DOHH2 (cell line): ENCODE data around the gene CSTB.

Experiments used
- H3F3A ChIP-seq: fragments of 200-600 bp; sonication (generic), shearing (Covaris generic); 2 replicates; pipeline ENCODE4 v1.6.0; 2016; ENCODE audit warnings: antibody characterized with exemption, mild to moderate bottlenecking; ENCODE audit not compliant: control insufficient read depth, insufficient read depth
- H3K27ac ChIP-seq: fragments of 200-600 bp; sonication (generic); 2 replicates; pipeline ENCODE4 v1.5.1; 2014; ENCODE audit warnings: low read depth, mild to moderate bottlenecking, low read length, moderate library complexity
- H3K27me3 ChIP-seq: fragments of 200-600 bp; sonication (generic); 2 replicates; pipeline ENCODE4 v1.6.1; 2014; ENCODE audit warnings: mild to moderate bottlenecking, low read length, mixed read lengths; ENCODE audit not compliant: control insufficient read depth
- H3K36me3 ChIP-seq: fragments of 200-600 bp; sonication (generic); 2 replicates; pipeline ENCODE4 v1.6.1; 2014; ENCODE audit warnings: mild to moderate bottlenecking, low read length, moderate library complexity, mixed read lengths; ENCODE audit not compliant: control insufficient read depth
- H3K4me1 ChIP-seq: fragments of 200-600 bp; sonication (generic); 2 replicates; pipeline ENCODE4 v1.6.1; 2014; ENCODE audit warnings: mild to moderate bottlenecking, low read length, mixed read lengths; ENCODE audit not compliant: control insufficient read depth
- H3K4me2 ChIP-seq: fragments of 200-600 bp; sonication (generic); 2 replicates; pipeline ENCODE4 v1.6.0; 2014; ENCODE audit warnings: mild to moderate bottlenecking, low read length, moderate library complexity
- H3K4me3 ChIP-seq: fragments of 200-600 bp; sonication (generic); 2 replicates; pipeline ENCODE4 v1.5.1; 2014; ENCODE audit warnings: mild to moderate bottlenecking, low read length, mixed read lengths
- H3K79me2 ChIP-seq: fragments of 200-600 bp; sonication (generic); 2 replicates; pipeline ENCODE4 v1.6.1; 2014; ENCODE audit warnings: mild to moderate bottlenecking, low read length, mixed read lengths; ENCODE audit not compliant: control insufficient read depth
- H3K9me2 ChIP-seq: fragments of 200-600 bp; sonication (generic); replicated peaks from 2 replicates; pipeline ENCODE4 v1.6.1; 2014; ENCODE audit warnings: mild to moderate bottlenecking, low read length, mixed read lengths; ENCODE audit not compliant: control insufficient read depth
- H3K9me3 ChIP-seq: fragments of 200-600 bp; sonication (generic); 2 replicates; pipeline ENCODE4 v1.6.1; 2014; ENCODE audit warnings: antibody characterized with exemption, low read length, mixed read lengths; ENCODE audit not compliant: control insufficient read depth, insufficient read depth
- H4K20me1 ChIP-seq: fragments of 200-600 bp; sonication (generic); 2 replicates; pipeline ENCODE4 v1.6.0; 2014; ENCODE audit warnings: low read depth, mild to moderate bottlenecking, antibody characterized with exemption, low read length, moderate library complexity; ENCODE audit not compliant: control insufficient read depth, insufficient read depth
- EZH2phosphoT487 ChIP-seq: fragments of 200-600 bp; sonication (generic); IDR thresholded peaks from 2 replicates; pipeline ENCODE4 v1.6.1; 2017; ENCODE audit warnings: borderline replicate concordance, mild to moderate bottlenecking, antibody characterized with exemption, low read length, moderate library complexity, mixed read lengths
- TF ChIP-seq, protein P1 (sequence below): fragments of 200-600 bp; sonication (generic); IDR thresholded peaks from one replicate; pipeline ENCODE4 v1.5.1; 2014; ENCODE audit warnings: antibody characterized with exemption, mild to moderate bottlenecking, low read depth, low read length; ENCODE audit not compliant: poor library complexity, severe bottlenecking

Gene CSTB

DNA sequence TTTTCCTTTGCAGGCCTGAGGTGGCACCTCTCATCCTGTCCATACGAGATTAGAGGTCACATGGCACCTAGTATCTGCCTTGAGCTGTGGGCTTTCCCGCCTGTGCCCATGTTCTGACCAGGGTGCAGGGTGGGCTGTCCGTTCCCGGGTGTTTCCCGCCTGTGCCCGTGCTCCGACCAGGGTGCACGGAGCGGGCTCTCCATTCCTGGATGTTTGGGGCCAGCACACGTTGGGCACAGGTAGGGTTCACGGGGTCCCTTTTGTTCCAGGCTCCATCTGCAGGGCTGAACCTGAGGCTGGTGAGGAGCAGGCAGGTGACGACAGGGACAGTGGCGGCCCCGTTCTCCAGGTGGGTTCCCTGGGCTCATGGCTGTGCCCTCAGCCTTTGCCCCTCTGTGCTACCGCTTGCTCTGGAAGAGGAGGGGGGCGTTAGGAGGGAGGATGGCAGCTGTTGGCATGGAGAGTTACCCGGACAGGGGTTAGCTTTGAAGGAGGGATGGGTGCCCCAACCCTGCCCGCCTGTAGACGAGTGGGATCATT, 23.3 kb upstream of the CSTB start:
- H3K27me3 ChIP-seq = no peaks in the 10 kb centered on the region
- no peaks in the 10 kb centered on the region for H3K9me3 ChIP-seq
- H3K27ac ChIP-seq = no peak overlapping the region
- peaks cover 3% of the 10 kb centered on the region; the same call in 1 of the 2 replicates for H4K20me1 ChIP-seq
- H3K4me1 ChIP-seq = peaks cover 13% of the 10 kb centered on the region
- no peaks in the 10 kb centered on the region for H3F3A ChIP-seq
- no peaks in the 10 kb centered on the region for H3K9me2 ChIP-seq
- no peak overlapping the region for H3K4me3 ChIP-seq
- TF ChIP-seq, protein P1, sequence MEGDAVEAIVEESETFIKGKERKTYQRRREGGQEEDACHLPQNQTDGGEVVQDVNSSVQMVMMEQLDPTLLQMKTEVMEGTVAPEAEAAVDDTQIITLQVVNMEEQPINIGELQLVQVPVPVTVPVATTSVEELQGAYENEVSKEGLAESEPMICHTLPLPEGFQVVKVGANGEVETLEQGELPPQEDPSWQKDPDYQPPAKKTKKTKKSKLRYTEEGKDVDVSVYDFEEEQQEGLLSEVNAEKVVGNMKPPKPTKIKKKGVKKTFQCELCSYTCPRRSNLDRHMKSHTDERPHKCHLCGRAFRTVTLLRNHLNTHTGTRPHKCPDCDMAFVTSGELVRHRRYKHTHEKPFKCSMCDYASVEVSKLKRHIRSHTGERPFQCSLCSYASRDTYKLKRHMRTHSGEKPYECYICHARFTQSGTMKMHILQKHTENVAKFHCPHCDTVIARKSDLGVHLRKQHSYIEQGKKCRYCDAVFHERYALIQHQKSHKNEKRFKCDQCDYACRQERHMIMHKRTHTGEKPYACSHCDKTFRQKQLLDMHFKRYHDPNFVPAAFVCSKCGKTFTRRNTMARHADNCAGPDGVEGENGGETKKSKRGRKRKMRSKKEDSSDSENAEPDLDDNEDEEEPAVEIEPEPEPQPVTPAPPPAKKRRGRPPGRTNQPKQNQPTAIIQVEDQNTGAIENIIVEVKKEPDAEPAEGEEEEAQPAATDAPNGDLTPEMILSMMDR = no peak
- TF ChIP-seq EZH2phosphoT487 = no peak
- H3K79me2 ChIP-seq = peaks cover 22% of the 10 kb centered on the region
- peaks cover 100% of the 10 kb centered on the region for H3K36me3 ChIP-seq
- H3K4me2 ChIP-seq = no peak overlapping the region

DNA sequence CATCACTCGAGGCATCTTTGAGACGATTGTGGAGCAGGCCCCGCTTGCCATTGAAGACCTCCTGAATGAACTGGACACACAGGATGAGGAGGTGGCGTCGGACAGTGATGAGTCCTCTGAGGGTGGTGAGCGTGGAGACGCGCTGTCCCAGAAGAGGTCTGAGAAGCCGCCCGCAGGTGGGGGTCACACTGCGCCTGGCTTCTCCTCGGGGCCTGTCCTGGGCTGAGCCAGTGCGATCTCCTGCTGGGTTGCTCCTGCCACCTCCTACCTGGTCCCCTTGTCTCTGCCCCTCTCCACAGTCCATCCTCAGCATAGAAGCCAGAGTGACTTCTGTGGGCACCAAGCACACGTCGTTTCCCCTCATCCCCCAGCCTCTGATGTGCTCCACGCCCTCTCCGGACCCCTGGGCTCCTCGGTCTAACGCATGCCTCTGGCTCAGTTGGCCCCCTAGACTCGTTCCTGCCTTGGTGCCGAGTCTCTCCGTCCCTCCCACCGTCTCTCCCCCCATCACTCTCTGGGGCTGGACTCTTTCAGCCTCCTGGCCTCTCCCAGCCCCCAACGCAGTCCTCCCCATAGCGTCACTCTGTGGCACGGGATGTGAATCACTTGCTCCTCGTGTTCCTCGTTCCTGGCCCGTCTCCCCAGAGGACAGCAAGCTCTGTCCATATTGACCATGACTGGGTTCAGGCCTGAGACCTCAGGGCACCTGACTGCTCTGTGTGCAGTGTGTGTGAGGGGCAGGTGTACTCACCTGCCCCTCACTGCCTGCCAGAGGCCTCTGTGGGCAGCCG, 22.0 kb upstream of the CSTB start:
- Histone ChIP-seq H3K4me3 (no peak overlapping the region), H3K79me2 (peaks cover 31% of the 10 kb centered on the region), H3K27ac (no peak overlapping the region), H3K4me2 (no peak overlapping the region), H3F3A (no peaks in the 10 kb centered on the region), H3K36me3 (peaks cover 100% of the 10 kb centered on the region), H3K27me3 (no peaks in the 10 kb centered on the region), H3K9me2 (no peaks in the 10 kb centered on the region), H3K4me1 (peaks cover under 1% of the 10 kb centered on the region; the same call in 1 of the 2 replicates), H4K20me1 (peaks cover 7% of the 10 kb centered on the region; the same call in 1 of the 2 replicates), H3K9me3 (no peaks in the 10 kb centered on the region)
- TF ChIP-seq EZH2phosphoT487 = no peak
- TF ChIP-seq, protein P1 = no peak

DNA sequence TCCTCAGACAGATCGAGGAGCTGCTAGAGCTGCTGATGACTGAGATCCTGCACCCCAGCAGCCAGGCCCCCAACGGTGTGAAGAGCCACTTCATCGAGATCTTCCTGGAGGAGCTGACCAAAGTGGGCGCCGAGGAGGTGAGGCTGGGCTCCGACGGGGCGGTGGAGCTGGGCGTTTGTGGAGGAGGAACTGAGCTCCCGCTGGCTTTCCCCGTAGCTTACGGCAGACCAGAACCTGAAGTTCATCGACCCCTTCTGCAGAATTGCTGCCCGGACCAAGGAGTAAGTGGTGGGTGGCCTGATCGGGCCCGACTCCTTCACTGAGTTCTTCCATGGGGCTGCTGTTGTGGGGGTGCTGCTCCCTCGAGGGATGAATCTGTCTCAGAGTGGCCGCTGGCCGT, 21.3 kb upstream of the CSTB start:
- H3K27ac ChIP-seq = no peak overlapping the region
- H3F3A ChIP-seq = no peaks in the 10 kb centered on the region
- H3K9me2 ChIP-seq = no peaks in the 10 kb centered on the region
- TF ChIP-seq, protein P1 = no peak
- peaks cover 100% of the 10 kb centered on the region for H3K36me3 ChIP-seq
- no peaks in the 10 kb centered on the region for H3K9me3 ChIP-seq
- H3K27me3 ChIP-seq = no peaks in the 10 kb centered on the region
- no peak overlapping the region for H3K4me2 ChIP-seq
- no peak overlapping the region for H3K4me3 ChIP-seq
- H3K79me2 ChIP-seq = peaks cover 38% of the 10 kb centered on the region
- no peaks in the 10 kb centered on the region for H3K4me1 ChIP-seq
- peaks cover 7% of the 10 kb centered on the region; the same call in 1 of the 2 replicates for H4K20me1 ChIP-seq
